Common myeloid progenitor, CD34-positive (primary cell): ENCODE measurements around the gene VPS13D.
A peak's percentile ranks its signal among the peaks of the same experiment; 100 is the strongest.

Experiments
- CTCF ChIA-PET: fragments of 350-600 bp; sonication (Branson Sonifier 250); formaldehyde crosslinking; loops from one replicate; lab custom pipeline; 2021; ENCODE audit warnings: antibody characterized with exemption; lab: Charles Lee
- POLR2A ChIA-PET: fragments of 350-600 bp; sonication (Branson Sonifier 250); formaldehyde crosslinking; loops from one replicate; lab custom pipeline; 2021; ENCODE audit warnings: antibody characterized with exemption; lab: Charles Lee
- DNase-seq, 3 donors: peaks; one replicate each; pipeline versions ENCODE4 v3.0.0 to v3.0.0-alpha.2; 2013
- H3K27ac ChIP-seq, 2 experiments: 1 replicate in 1 of 2; 2 replicates in 1 of 2; pipeline ENCODE4 v1.7.0; 2013; ENCODE audit warnings: inconsistent platforms in 2 of 2, low read length in 2 of 2, mild to moderate bottlenecking in 2 of 2, low read depth in 1 of 2, moderate library complexity in 1 of 2; ENCODE audit not compliant: severe bottlenecking in 2 of 2, insufficient read depth in 1 of 2, poor library complexity in 1 of 2
- H3K27me3 ChIP-seq, 5 experiments: replicated peaks in 2 of 5; 1 replicate in 3 of 5; 2 replicates in 2 of 5; pipeline versions ENCODE4 v1.6.1 to v1.7.0; 2013; ENCODE audit warnings: low read length in 4 of 5, mild to moderate bottlenecking in 2 of 5, moderate library complexity in 2 of 5, inconsistent platforms in 1 of 5; ENCODE audit not compliant: insufficient read depth in 5 of 5, control insufficient read depth in 4 of 5
- H3K36me3 ChIP-seq, 4 experiments: 1 replicate in 2 of 4; 2 replicates in 2 of 4; pipeline versions ENCODE4 v1.6.1 to v1.7.0; 2013; ENCODE audit warnings: low read length in 3 of 4, control low read depth in 1 of 4, mild to moderate bottlenecking in 1 of 4; ENCODE audit not compliant: control insufficient read depth in 4 of 4, insufficient read depth in 4 of 4
- H3K4me1 ChIP-seq, 4 experiments: 1 replicate in 3 of 4; 2 replicates in 1 of 4; pipeline versions ENCODE4 v1.6.1 to v1.7.1; 2013; ENCODE audit warnings: low read length in 3 of 4, mild to moderate bottlenecking in 3 of 4, control low read depth in 1 of 4, inconsistent platforms in 1 of 4, moderate library complexity in 1 of 4; ENCODE audit not compliant: control insufficient read depth in 4 of 4, insufficient read depth in 4 of 4; ENCODE audit errors: control extremely low read depth in 1 of 4
- H3K4me3 ChIP-seq, 7 experiments: 1 replicate in 4 of 7; 2 replicates in 3 of 7; pipeline versions ENCODE4 v1.5.1 to v1.7.0; 2013; ENCODE audit warnings: mild to moderate bottlenecking in 7 of 7, low read length in 6 of 7, moderate library complexity in 6 of 7, inconsistent platforms in 2 of 7, low read depth in 2 of 7, control low read depth in 1 of 7; ENCODE audit not compliant: insufficient read depth in 4 of 7, control insufficient read depth in 1 of 7; ENCODE audit errors: extremely low read depth in 1 of 7
- H3K9me3 ChIP-seq, 5 experiments: 1 replicate in 4 of 5; 2 replicates in 1 of 5; pipeline versions ENCODE4 v1.6.1 to v1.7.1; 2013; ENCODE audit warnings: low read length in 4 of 5, mild to moderate bottlenecking in 2 of 5, inconsistent platforms in 1 of 5, low read depth in 1 of 5, moderate library complexity in 1 of 5; ENCODE audit not compliant: control insufficient read depth in 4 of 5, insufficient read depth in 2 of 5; ENCODE audit errors: control extremely low read depth in 1 of 5
- WGBS: methylation state at CpG from one replicate; pipeline ENCODE4 v1.1.5; 2013; ENCODE audit not compliant: insufficient coverage; 5-methylcytosine and 5-hydroxymethylcytosine counted together

The VPS13D gene

GRCh38 chr1:12546771-12547585 is 317.1 kb downstream of the VPS13D start:
- 80% methylated on average over 14 of the region's 17 CpGs for WGBS
- no peaks in the 10 kb centered on the region for H3K9me3 ChIP-seq
- peaks cover 0 to 2% (median 0%) of the 10 kb centered on the region in 5 experiments for H3K27me3 ChIP-seq
- no peaks in the 10 kb centered on the region for H3K4me1 ChIP-seq
- H3K27ac ChIP-seq: no peak overlapping the region
- ChIA-PET POLR2A (no interaction called here), CTCF (no interaction called here)
- no peak overlapping the region for H3K4me3 ChIP-seq
- no peak for DNase-seq
- no peaks in the 10 kb centered on the region for H3K36me3 ChIP-seq

GRCh38 chr1:12547586-12548225 is 317.9 kb downstream of the VPS13D start:
- H3K4me3 ChIP-seq: no peak overlapping the region
- H3K27ac ChIP-seq: no peak overlapping the region
- 94% methylated on average over 20 of the region's 20 CpGs for WGBS
- H3K27me3 ChIP-seq: peaks cover 0 to 2% (median 0%) of the 10 kb centered on the region in 5 experiments
- no peaks in the 10 kb centered on the region for H3K9me3 ChIP-seq
- H3K4me1 ChIP-seq: no peaks in the 10 kb centered on the region
- H3K36me3 ChIP-seq: no peaks in the 10 kb centered on the region
- DNase-seq: no peak
- ChIA-PET POLR2A (no interaction called here), CTCF (no interaction called here)

- no peak for DNase-seq
- 94% methylated on average over 9 of the region's 14 CpGs for WGBS
- Histone ChIP-seq H3K27ac (no peak overlapping the region), H3K4me3 (no peak overlapping the region), H3K4me1 (no peaks in the 10 kb centered on the region), H3K9me3 (no peaks in the 10 kb centered on the region), H3K36me3 (no peaks in the 10 kb centered on the region), H3K27me3 (no peaks in the 10 kb centered on the region)
- ChIA-PET POLR2A (no interaction called here), CTCF (no interaction called here)
These were observed 318.6 kb downstream of the VPS13D start for GRCh38 chr1:12548279-12548972.

- 95% methylated on average over 21 of the region's 27 CpGs for WGBS
- no peak for DNase-seq
- H3K4me1 ChIP-seq: no peaks in the 10 kb centered on the region
- ChIA-PET CTCF (no interaction called here), POLR2A (no interaction called here)
- H3K36me3 ChIP-seq: no peaks in the 10 kb centered on the region
- no peaks in the 10 kb centered on the region for H3K27me3 ChIP-seq
- no peak overlapping the region for H3K4me3 ChIP-seq
- H3K9me3 ChIP-seq: no peaks in the 10 kb centered on the region
- no peak overlapping the region for H3K27ac ChIP-seq
These were observed 319.2 kb downstream of the VPS13D start for GRCh38 chr1:12548973-12549459.

GRCh38 chr1:12549460-12550349 is 319.9 kb downstream of the VPS13D start:
- ChIA-PET CTCF (no interaction called here), POLR2A (no interaction called here)
- Histone ChIP-seq H3K4me1 (no peaks in the 10 kb centered on the region), H3K27ac (peak overlapping the region in 1 of 2 experiments; percentile 25), H3K27me3 (no peaks in the 10 kb centered on the region), H3K4me3 (no peak overlapping the region), H3K36me3 (no peaks in the 10 kb centered on the region), H3K9me3 (no peaks in the 10 kb centered on the region)
- DNase-seq: no peak
- 94% methylated on average over 30 of the region's 31 CpGs for WGBS

GRCh38 chr1:12551584-12551983 is 321.8 kb downstream of the VPS13D start:
- H3K4me3 ChIP-seq: no peak overlapping the region
- H3K4me1 ChIP-seq: peaks cover 0 to 3% (median 1%) of the 10 kb centered on the region in 4 experiments
- no peaks in the 10 kb centered on the region for H3K27me3 ChIP-seq
- ChIA-PET CTCF (no interaction called here), POLR2A (no interaction called here)
- H3K9me3 ChIP-seq: no peaks in the 10 kb centered on the region
- no peak overlapping the region for H3K27ac ChIP-seq
- no peak for DNase-seq
- H3K36me3 ChIP-seq: no peaks in the 10 kb centered on the region
